Choroid plexus epithelial cell (primary cell): ENCODE measurements around the gene RENBP.

ENCODE experiments used
- DNase-seq: peaks from one replicate; pipeline ENCODE4 v3.0.0-alpha.2; 2010; ENCODE audit warnings: low read depth
- H3K4me3 ChIP-seq: 2 replicates; pipeline ENCODE4 v1.5.1; 2011; ENCODE audit warnings: low read depth, mild to moderate bottlenecking, control low read depth, low read length, moderate library complexity
- CTCF ChIP-seq: conservative IDR thresholded peaks from 2 replicates; pipeline ENCODE4 v1.5.1; 2011; ENCODE audit warnings: low read depth, mild to moderate bottlenecking, control low read depth, inconsistent platforms, low read length, moderate library complexity

Gene RENBP

GRCh38 chrX:153889123-153889522 is 55.3 kb downstream of the RENBP start:
- DNase-seq: no peak
- no peak overlapping the region for H3K4me3 ChIP-seq
- no peak for TF ChIP-seq CTCF

DNA sequence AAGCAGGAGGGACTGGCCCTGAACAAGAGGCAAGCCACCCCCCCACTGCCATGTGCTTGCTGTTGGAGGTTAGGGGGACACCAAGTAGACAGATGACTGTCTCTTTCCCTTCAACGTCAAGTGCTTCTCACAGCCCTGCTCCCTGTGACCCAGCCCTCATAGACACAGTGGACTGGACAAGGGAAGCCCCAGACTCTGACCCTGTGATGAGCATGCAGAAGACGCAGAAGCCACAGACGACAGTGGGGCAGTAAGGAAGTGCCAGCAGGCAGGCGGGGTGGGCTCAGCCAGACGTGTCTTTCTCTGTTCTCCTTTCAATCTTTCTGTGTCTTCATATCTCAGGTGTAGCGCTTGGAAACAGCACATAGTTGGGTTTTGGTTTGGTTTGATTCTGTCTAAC is 56.1 kb downstream of the RENBP start:
- TF ChIP-seq CTCF: no peak
- DNase-seq: no peak
- H3K4me3 ChIP-seq: no peak overlapping the region

GRCh38 chrX:153887385-153887784 is 57.1 kb downstream of the RENBP start:
- TF ChIP-seq CTCF: no peak
- DNase-seq: no peak
- no peak overlapping the region for H3K4me3 ChIP-seq

GRCh38 chrX:153886915-153887314 is 57.5 kb downstream of the RENBP start:
- no peak for DNase-seq
- TF ChIP-seq CTCF: no peak
- H3K4me3 ChIP-seq: no peak overlapping the region

GRCh38 chrX:153885968-153886903 is 58.2 kb downstream of the RENBP start, which contains the start of gene L1CAM:
Gene L1CAM, minus strand, starts transcription at chrX:153886173. Its CDS starts 10,337 bp downstream, at chrX:153875836.
- no peak within 1 kb of the TSS for H3K4me3 ChIP-seq
- no peak for DNase-seq
- no peak for TF ChIP-seq CTCF
